Measurements from ENCODE around the gene POLD3. TPM values are rescaled to one million over a fixed set of nuclear protein-coding genes. Genes with fewer than 3 reads are reported as not detected.

Gene POLD3
- total RNA-seq, 4 donors from 2014 or later = 19.8 to 55.3 (median 34.2) TPM

GRCh38 chr11:74680703-74681531 is 88.5 kb downstream of the POLD3 start:
- Histone ChIP-seq H3K4me1 (peaks cover 0 to 13% (median 0%) of the 10 kb centered on the region in 4 donors), H3K36me3 (no peaks in the 10 kb centered on the region), H3K4me3 (no peak overlapping the region), H3K27ac (no peak overlapping the region), H3K27me3 (no peaks in the 10 kb centered on the region), H3K9me3 (no peaks in the 10 kb centered on the region)
- DNase-seq = peak in 1 of 3 donors; percentile 34
- no peak for TF ChIP-seq POLR2A (IDR thresholded peaks at IDR 0.05)

- TF ChIP-seq POLR2A (IDR thresholded peaks at IDR 0.05) (no peak), CTCF (IDR thresholded peaks at IDR 0.05) (no peak)
Observed at GRCh38 chr11:74681686-74682651, 89.6 kb downstream of the POLD3 start.

GRCh38 chr11:74682731-74683278 is 90.4 kb downstream of the POLD3 start:
- H3K4me1 ChIP-seq = peaks cover 0 to 13% (median 0%) of the 10 kb centered on the region in 4 donors
- H3K27me3 ChIP-seq = no peaks in the 10 kb centered on the region
- peak overlapping the region in 1 of 4 donors; percentile 41 for H3K27ac ChIP-seq
- no peaks in the 10 kb centered on the region for H3K9me3 ChIP-seq
- no peaks in the 10 kb centered on the region for H3K36me3 ChIP-seq
- peak overlapping the region; percentile 18 to 55 (median 40) for H3K4me3 ChIP-seq
- no peak for TF ChIP-seq POLR2A (IDR thresholded peaks at IDR 0.05)
- TF ChIP-seq CTCF (IDR thresholded peaks at IDR 0.05) = no peak
- DNase-seq = peak in 1 of 3 donors; percentile 25

More at GRCh38 chr11:74681686-74682651, 89.6 kb downstream of the POLD3 start:
- DNase-seq = peak in 1 of 3 donors; percentile 30
- Histone ChIP-seq H3K36me3 (no peaks in the 10 kb centered on the region), H3K4me1 (peaks cover 0 to 13% (median 0%) of the 10 kb centered on the region in 4 donors), H3K9me3 (no peaks in the 10 kb centered on the region), H3K27me3 (no peaks in the 10 kb centered on the region), H3K27ac (no peak overlapping the region), H3K4me3 (no peak overlapping the region)

- Histone ChIP-seq H3K36me3 (no peaks in the 10 kb centered on the region), H3K27me3 (no peaks in the 10 kb centered on the region), H3K27ac (peak overlapping the region in 1 of 4 donors; percentile 41), H3K9me3 (no peaks in the 10 kb centered on the region), H3K4me3 (peak overlapping the region; percentile 18 to 55 (median 40)), H3K4me1 (peaks cover 0 to 13% (median 0%) of the 10 kb centered on the region in 4 donors)
- DNase-seq = peak in 1 of 3 donors; percentile 50
- no peak for TF ChIP-seq POLR2A (IDR thresholded peaks at IDR 0.05)
- TF ChIP-seq CTCF (IDR thresholded peaks at IDR 0.05) = peak in 3 of 6 experiments; percentile 26 to 30 (median 27)
Observed at GRCh38 chr11:74683279-74683871, 91.0 kb downstream of the POLD3 start.

GRCh38 chr11:74683941-74684481 is 91.6 kb downstream of the POLD3 start:
- Histone ChIP-seq H3K27ac (no peak overlapping the region), H3K36me3 (no peaks in the 10 kb centered on the region), H3K27me3 (no peaks in the 10 kb centered on the region), H3K4me1 (peaks cover 0 to 13% (median 0%) of the 10 kb centered on the region in 4 donors), H3K4me3 (peak overlapping the region in 1 of 4 donors; percentile 51), H3K9me3 (no peaks in the 10 kb centered on the region)
- no peak for TF ChIP-seq CTCF (IDR thresholded peaks at IDR 0.05)
- TF ChIP-seq POLR2A (IDR thresholded peaks at IDR 0.05) = no peak
- peak in 1 of 3 donors; percentile 34 for DNase-seq

Data from Peyer's patch (tissue), 4 donors.